GM19240 (cell line): Measurements from ENCODE around the gene DROSHA.

Experiments used
- DNase-seq: peaks from one replicate; pipeline ENCODE4 v3.0.0; 2011; ENCODE audit warnings: low spot score; ENCODE audit not compliant: insufficient read length

The DROSHA gene

GRCh38 chr5:31531543-31531887 lies 378 bp downstream of the DROSHA start:
- peak; percentile 5 for DNase-seq

- no peak for DNase-seq
Observed at GRCh38 chr5:31530541-31531265, 1.2 kb downstream of the DROSHA start.

DNA sequence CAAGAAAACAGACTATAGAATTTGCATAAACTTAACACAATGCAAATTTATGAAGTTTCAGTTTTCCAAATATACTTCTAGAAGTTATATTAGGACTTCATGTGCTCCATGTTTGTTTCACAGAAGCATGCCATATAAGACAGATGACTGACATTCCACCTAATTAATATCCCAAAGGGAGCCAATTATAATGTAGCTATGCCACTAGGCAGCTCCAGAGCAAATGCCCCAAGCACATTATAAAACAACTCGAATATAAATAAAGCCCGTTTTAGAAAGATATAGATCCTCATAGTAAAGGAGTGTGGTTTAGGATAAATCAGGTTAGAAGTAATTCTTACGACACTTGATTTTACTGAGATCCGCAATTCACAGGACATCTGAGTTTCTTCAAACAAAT lies 8.9 kb downstream of the DROSHA start:
- no peak for DNase-seq

- no peak for DNase-seq
Observed at GRCh38 chr5:31516802-31517201, 15.1 kb downstream of the DROSHA start.

DNA sequence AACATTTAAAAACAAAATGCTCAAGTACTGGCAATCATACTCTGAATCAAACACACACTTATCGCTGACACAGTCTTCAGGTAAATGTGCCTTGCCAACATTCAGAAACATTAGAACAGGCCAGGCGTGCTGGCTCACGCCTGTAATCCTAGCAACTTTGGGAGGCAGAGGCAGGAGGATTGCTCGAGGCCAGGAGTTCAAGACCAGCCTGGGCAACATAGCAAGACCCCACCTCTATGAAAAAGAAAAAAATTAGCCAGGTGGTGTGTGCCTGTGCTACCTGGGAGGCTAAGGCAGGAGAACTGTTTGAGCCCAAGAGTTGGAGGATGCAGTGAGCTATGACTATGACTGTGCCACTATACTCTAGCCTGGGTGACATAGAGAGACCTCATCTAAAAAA lies 20.6 kb downstream of the DROSHA start:
- DNase-seq = no peak

GRCh38 chr5:31504529-31504928 lies 27.4 kb downstream of the DROSHA start:
- DNase-seq = no peak

DNA sequence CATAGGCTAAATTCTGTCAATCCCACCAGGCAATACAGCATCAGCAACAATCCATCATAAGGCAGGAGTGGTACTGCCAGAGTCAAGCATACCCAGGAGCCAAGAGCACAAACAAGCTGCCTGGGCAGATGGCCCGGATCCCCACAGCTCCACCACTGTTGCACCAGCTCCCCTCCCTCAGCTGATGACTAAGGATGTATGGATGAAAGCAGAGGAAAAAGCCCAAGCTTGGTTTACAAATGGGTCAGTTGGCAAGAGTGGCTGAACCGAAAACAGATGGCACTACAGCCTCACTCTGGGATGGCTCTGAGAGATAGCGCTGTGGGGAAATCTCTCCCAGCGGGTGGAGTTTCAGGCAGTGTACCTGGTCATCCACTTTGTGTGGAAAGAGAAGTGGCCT lies 29.4 kb downstream of the DROSHA start:
- DNase-seq = no peak

DNA sequence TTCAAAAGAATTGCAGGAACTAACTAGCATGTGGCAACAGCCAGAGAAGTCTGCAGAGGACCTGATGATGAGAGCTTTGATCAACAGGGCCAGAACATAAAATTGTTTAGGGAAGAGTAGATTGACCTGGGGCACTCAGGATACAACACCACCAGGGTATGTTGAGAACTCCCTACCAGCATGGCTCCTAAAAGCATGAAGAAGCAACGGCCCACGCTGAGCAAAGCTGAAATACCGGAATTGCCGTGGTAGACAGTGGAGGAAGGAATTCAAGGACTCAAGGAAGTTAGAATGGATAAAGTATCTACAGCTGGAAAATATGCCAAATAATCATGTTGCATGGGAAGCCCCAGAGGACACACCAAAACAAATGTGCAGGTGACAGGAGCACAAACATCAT lies 31.6 kb downstream of the DROSHA start:
- no peak for DNase-seq

GRCh38 chr5:31496891-31497290 lies 35.0 kb downstream of the DROSHA start:
- DNase-seq = no peak

DNA sequence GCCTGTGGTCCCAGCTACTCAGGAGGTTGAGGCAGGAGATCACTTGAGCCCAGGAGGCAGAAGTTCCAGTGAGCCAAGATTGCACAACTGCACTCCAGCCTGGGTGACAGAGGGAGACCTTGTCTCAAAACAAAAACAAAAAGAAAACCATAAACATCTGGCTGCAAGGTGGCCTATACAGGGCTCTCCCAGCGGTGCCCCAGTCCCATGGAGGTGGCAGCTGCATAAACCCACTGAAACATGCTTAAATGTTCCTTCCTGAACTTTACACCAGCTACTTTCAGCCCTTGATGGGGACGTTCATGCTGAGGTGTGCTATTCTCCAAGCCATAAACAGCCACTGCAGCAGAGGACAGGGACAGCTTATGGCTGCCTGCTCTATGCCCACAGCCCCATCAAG lies 35.6 kb downstream of the DROSHA start:
- no peak for DNase-seq

- no peak for DNase-seq
Observed at GRCh38 chr5:31495336-31495735, 36.6 kb downstream of the DROSHA start.

GRCh38 chr5:31492869-31493268 lies 39.0 kb downstream of the DROSHA start:
- no peak for DNase-seq

DNA sequence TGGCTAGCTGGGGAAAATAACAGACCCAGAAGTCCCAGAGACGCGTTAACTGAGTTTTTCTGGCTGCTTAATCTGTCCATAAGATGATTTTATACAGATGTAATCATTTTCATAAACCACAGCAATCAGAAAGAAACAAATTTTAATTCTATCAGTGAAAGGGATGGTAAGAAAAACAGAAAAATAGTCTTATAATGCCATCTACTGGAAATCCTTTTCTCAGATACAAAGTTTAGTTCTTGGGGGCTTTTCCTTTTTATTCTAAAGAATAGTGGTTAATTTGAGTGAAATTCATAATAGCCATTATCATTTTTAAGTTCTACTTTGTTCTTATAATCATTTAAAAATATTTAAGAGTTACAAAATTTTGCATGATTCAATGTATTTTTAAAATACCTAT lies 44.4 kb downstream of the DROSHA start:
- DNase-seq = no peak

DNA sequence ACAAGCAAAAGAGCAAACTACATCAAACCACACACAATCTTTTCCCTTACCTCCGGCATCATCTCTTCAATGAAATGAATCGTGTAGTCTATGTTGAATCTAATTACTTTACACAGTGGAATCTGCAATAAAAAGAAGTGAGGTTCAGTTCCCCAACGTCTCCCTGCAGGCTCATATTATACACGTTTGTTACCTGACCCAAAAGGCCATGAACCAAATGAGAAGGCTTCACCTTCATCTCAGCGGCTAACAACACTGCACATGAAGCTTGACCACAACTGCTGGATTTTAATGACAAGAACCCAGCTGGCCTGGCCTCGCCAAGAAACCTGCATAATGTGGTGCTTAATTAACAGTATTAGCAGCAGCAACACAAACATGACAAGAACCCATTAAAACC lies 45.5 kb downstream of the DROSHA start:
- no peak for DNase-seq

GRCh38 chr5:31485376-31486207 lies 46.3 kb downstream of the DROSHA start:
- no peak for DNase-seq

GRCh38 chr5:31481531-31482165 lies 50.2 kb downstream of the DROSHA start:
- no peak for DNase-seq

- DNase-seq = no peak
Observed at GRCh38 chr5:31479706-31480105, 52.2 kb downstream of the DROSHA start.

DNA sequence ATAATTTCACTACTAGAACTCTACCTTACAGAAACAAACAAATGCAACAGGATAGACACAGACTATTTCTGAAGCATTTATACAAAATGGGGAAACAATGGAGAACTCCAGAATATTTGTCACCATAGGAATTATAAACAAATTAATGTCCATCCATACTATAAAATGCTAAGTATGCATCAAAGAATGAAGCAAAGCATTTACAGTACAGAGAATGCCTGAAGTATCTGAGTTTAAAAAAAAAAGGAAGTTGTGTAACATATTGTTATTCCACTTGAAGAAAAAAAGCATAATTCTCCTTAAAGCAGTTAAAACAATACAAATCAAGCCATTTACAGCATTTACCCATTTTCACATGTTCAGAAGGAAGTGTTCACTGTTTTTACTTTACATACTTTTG lies 53.0 kb downstream of the DROSHA start:
- no peak for DNase-seq

DNA sequence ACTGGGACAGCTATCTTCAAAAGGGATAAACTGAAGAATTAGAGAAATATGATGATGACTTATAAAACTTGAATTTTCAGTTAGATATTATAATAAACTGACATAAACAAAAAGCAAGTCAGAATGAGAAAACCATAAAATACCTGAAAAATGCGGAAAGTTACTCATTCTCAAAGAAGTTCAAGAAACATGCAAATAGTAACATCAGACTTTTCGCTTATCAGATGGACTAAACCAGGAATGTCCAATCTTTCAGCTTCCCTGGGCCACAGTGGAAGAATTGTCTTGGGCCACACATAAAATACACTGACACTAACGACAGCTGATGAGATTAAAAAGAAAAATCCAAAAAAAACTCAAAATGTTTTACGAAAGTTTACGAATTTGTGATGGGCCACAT lies 53.9 kb downstream of the DROSHA start:
- DNase-seq = no peak

DNA sequence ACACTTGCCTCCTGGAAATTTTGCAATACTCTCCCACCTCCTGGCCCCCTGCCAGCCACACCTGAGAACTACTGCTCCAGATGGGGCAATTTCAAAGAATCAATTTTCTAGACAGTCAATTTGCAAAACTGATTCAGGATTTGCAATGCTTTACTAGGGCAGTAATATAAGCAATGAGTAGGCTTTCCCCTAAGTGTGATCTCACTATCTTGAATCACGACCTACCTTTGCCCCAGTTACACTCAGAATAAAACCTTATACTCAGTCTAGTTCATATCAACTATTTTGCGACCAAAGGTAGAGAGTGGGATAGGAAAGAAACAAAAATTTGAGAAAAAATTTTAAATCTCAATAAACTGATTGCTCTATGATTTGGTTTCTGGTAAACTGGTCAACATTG lies 54.4 kb downstream of the DROSHA start:
- no peak for DNase-seq

DNA sequence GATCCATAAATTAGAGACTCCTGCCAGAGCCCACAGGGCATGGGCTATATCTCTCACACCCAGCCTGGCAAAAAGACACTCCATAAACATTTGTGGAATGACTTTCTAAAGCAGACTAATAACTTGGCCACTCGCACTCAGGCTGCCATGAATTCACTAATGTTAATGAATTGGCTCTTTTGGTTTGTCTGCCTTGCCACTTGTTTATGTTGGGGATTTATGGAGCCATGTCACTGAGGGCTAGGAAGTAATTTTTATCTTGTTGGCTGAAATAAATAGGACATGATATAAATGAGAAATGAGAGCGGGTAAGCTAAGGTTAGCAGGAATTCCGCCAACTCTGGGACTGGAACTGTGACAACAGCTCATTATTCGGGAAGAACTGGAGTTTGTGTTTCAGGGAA lies 55.2 kb downstream of the DROSHA start:
- DNase-seq = no peak

- DNase-seq = no peak
Observed at GRCh38 chr5:31471916-31472315, 60.0 kb downstream of the DROSHA start.

GRCh38 chr5:31471040-31471439 lies 60.9 kb downstream of the DROSHA start:
- no peak for DNase-seq
